HG02678 (cell line): ENCODE results near the gene MATN4.

Experiments
- ATAC-seq: cut with Tn5 transposase; IDR thresholded peaks from one replicate; pipeline ENCODE4 v1.9.1; 2021; ENCODE audit warnings: mild to moderate bottlenecking, moderate library complexity; ENCODE audit not compliant: unreplicated experiment

MATN4 gene

DNA sequence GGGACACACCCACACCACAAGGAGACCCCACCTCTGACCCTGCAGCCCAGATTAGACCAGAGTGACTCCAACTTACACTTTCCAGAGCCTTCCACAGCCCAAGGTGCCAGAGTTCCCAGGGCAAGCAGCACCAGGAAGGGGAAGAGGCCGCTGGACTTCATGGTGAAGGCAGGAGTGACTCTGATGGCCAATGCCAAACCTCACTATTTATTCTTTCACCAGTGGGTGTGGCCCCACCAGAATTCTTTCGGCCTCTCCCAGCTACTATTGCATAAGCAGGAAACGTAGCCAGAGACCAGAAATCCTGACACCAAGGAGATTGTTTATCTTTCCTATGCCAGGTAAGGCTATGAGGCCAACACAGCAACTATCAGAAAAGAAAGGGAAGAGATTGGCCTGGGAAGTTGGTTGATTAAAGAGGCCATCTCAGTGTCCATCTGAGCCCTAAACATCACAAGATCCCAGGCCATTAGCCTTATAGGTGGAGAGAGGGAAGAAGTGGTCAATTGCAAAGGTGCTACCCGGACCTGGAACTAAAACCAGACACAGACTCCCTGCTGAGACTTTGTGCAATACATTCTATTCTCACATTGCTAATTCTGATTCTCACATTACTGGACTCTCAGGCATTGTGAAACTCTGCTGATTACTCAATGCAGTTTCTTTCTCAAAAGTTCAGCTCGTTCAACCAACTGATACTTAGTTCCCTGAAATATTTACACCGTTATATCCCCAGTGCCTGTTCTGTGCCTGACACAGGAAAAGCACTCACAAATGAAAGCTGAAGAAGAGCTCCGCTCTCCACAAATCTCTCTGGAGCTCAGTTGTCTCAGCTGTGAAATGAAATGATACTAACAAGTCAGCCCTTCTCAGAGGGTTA, 53.5 kb downstream of the MATN4 start, which contains the start of gene SLPI:
SLPI (minus strand) TSS at position 182 of the 880 bp plus-strand sequence; CDS start at position 161, 21 bp downstream.
- ATAC-seq: no peak

DNA sequence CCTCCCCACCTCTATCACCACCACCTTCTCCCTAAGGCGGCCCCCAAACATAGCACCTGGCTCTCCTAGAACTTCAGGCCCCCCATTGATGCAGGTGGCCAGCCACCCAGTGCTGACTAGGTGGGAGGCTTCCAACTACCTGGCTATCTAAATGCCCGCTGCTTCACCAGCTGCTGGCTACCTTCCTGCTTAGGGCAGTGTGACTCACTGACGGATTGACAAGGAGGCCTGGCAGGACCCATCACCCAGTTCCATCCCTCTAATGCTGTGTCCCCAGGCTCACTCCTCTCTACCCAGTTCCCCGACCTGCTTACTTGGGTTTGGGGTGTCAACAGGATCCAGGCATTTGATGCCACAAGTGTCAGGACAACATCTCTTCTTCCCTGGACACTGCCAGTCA, 54.8 kb downstream of the MATN4 start:
- no peak for ATAC-seq

DNA sequence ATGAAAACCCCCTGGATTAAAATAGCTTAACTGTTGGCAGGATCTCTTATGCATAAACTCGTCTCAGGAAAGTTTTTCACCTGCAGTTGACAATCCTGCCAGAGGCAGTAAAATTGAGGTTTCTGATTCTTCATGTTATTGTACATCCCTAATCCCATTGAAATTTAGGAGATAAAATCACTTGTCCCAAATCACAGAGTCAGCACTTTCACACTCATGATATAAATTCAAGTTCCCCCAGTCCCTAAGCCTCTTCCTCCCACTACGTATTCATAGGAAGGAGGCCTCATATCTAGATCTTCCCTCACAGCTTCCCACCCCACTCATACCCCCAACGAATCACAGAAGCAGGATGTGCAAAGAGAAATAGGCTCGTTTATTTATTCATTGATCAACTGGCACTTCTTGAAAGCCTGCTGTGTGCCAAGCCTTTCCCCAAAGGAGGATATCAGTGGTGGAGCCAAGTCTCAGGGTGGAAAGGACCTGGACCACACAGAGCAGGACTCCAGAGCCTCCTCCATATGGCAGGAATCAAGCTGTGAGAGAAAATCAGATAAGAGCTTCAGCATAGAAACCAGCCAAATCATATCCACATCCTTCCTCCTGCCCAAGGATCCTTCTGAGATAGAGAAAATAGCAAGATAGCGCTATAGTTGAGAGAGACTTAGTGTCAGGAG, 56.1 kb downstream of the MATN4 start:
- ATAC-seq: no peak

DNA sequence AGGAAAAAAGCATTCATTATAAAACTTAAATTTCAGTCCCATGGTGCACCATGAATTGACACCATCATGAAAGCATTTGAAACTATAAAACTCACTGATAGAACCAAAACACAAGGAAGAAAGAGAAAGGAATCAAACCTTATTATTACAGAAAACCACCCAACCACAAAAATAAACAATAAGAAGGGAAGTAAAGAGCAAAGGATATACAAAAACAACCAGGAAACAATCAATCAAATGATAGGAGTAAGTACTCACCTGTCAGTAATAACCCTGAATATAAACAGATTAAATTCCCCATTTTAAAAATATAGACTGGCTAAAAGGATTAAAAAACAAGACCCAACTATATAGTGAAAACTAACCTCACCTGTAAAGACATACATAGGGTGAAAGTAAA, 59.5 kb downstream of the MATN4 start:
- no peak for ATAC-seq

DNA sequence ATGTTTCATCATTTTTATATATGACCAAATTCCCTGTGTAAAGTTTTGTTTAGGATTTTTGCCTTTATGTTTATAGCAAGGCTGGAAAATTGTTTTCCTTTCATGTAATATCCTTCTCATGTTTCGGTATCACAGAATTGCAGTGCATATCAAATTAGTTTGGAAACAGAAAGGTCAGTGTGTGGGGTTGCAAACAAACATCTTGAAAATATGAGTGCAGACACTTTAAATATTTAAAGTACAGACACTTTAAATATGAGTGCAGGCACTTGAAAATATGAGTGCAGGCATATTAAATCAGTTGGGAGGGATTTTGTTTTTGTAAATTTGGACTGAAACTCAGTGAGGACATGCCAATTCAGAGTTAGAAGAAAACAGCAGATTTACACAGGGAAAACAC, 60.2 kb downstream of the MATN4 start:
- no peak for ATAC-seq

DNA sequence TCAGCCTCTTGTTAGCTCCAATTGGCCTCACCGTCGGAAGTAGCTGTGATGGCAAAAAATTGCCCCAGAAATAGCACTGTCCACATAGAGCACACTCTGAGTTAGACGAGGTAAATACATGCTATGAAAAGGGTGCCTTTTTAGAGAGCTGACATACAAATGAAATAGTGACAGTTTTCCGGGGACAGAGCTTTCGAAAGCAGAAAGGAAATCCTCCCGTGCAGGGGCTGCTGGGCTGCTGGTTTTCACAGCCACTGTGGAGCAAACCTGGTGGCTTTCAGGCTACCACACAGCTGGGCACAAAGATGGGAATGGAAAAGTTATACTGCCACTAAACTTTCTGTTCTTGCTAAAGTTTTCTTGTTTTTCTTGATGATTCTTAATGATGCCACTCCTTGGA, 62.0 kb downstream of the MATN4 start:
- ATAC-seq: no peak
